Right atrium auricular region (tissue), 2 donors: ENCODE results near the gene CCDC134. TPM values are rescaled to one million over a fixed set of nuclear protein-coding genes. Genes with fewer than 3 reads are reported as not detected.
A peak's percentile ranks its signal among the peaks of the same experiment; 100 is the strongest.

ENCODE experiments used
- DNase-seq: peaks from one replicate; pipeline ENCODE4 v3.0.0-alpha.2; 2019; ENCODE audit warnings: low spot score
- H3K27ac ChIP-seq, 2 donors: fragments of 200-600 bp; sonication (generic); 1 replicate in 1 of 2; 2 replicates in 1 of 2; pipeline ENCODE4 v1.5.1; 2016 to 2019
- H3K27me3 ChIP-seq, 2 donors: fragments of 200-600 bp; sonication (generic); one replicate each; pipeline versions ENCODE4 v1.5.1 to v1.6.0; 2017 to 2019
- H3K36me3 ChIP-seq: fragments of 200-600 bp; sonication (generic); one replicate; pipeline ENCODE4 v1.5.1; 2016
- H3K4me1 ChIP-seq, 2 donors: fragments of 200-600 bp; sonication (generic); one replicate each; pipeline versions ENCODE4 v1.5.1 to v1.6.0; 2017 to 2019
- H3K4me3 ChIP-seq, 2 donors: fragments of 200-600 bp; sonication (generic); 1 replicate in 1 of 2; 2 replicates in 1 of 2; pipeline ENCODE4 v1.5.1; 2017 to 2019; ENCODE audit warnings: mild to moderate bottlenecking in 1 of 2, moderate library complexity in 1 of 2
- H3K9me3 ChIP-seq, 2 donors: fragments of 200-600 bp; sonication (generic); one replicate each; pipeline ENCODE4 v1.5.1; 2019
- CTCF ChIP-seq, 2 donors: fragments of 200-600 bp; sonication (generic); IDR thresholded peaks; one replicate each; pipeline ENCODE4 v1.5.1; 2019; ENCODE audit warnings: antibody characterized with exemption in 2 of 2
- total RNA-seq, 2 donors: library from RNA; depleted of rRNA; stranded (reverse); fragments of >200 nt; gene quantifications; one replicate each; pipeline ENCODE4 v1.1.0, GENCODE V29; 2016

CCDC134 gene
- total RNA-seq, 2 donors from 2014 or later = 4.0 to 6.4 TPM

DNA sequence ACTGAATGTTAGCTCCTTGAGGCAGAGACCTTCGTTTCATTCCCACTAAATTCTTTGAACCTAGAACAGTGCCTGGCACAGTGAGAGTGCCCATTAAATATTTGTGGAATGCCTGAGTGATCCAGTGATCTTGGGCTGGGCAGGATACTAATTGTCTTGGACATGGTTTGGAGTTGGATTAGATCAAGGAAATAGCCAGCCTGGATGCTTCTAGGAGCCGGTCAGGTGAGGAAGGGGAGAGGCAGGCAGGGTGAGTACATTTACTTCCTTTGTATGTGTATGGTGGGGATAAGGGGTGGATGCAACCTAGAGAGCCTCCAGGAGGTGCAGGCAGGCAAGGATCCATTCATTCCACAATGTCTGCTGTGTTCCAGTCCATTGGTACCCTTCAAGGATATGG, 36.1 kb downstream of the CCDC134 start:
- no peak for TF ChIP-seq CTCF (IDR thresholded peaks at IDR 0.05)
- DNase-seq = no peak
- Histone ChIP-seq H3K27ac (no peak overlapping the region), H3K9me3 (no peaks in the 10 kb centered on the region), H3K4me1 (peaks cover 0 to 38% of the 10 kb centered on the region in 2 donors), H3K27me3 (no peaks in the 10 kb centered on the region), H3K4me3 (no peak overlapping the region), H3K36me3 (no peaks in the 10 kb centered on the region)

GRCh38 chr22:41838842-41839618, 38.6 kb downstream of the CCDC134 start:
- no peak overlapping the region for H3K4me3 ChIP-seq
- no peaks in the 10 kb centered on the region for H3K9me3 ChIP-seq
- no peak for TF ChIP-seq CTCF (IDR thresholded peaks at IDR 0.05)
- H3K36me3 ChIP-seq = no peaks in the 10 kb centered on the region
- DNase-seq = no peak
- peaks cover 0 to 29% of the 10 kb centered on the region in 2 donors for H3K4me1 ChIP-seq
- H3K27ac ChIP-seq = no peak overlapping the region
- H3K27me3 ChIP-seq = no peaks in the 10 kb centered on the region

GRCh38 chr22:41840216-41840615, 39.7 kb downstream of the CCDC134 start:
- H3K27me3 ChIP-seq = no peaks in the 10 kb centered on the region
- no peaks in the 10 kb centered on the region for H3K36me3 ChIP-seq
- no peak for TF ChIP-seq CTCF (IDR thresholded peaks at IDR 0.05)
- no peaks in the 10 kb centered on the region for H3K9me3 ChIP-seq
- DNase-seq = no peak
- no peak overlapping the region for H3K4me3 ChIP-seq
- peaks cover 0 to 26% of the 10 kb centered on the region in 2 donors for H3K4me1 ChIP-seq
- H3K27ac ChIP-seq = no peak overlapping the region

DNA sequence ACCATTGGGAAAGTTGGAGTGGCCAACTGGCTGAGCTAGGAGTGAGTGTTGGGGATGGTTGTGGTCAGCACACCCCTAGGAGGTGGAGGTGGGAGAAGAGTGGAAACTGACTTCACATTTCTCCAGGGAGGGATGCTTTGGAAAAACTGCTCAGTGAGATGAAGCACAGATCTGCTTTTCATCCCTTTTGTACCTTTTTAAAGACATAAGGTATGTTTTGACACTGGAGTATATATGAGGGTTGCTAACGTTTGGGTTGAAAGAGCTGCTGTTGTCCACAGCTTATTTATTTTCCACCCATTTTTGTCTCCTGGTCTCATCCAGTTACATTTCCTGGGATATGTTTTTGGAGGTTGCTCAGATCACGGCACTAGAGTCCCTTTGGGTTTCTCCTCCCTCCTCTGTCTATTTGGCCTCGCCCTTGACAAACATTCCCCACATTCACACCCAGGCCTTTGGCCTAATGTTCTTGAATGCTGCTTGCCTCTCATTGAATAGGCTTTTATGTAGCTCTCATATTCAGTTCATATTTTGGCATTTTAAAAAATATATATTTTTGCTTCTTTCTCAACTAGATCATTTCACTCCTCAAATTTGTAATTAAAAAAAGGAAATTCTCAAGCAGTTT, 40.7 kb downstream of the CCDC134 start:
- Histone ChIP-seq H3K4me1 (peaks cover 0 to 36% of the 10 kb centered on the region in 2 donors), H3K27ac (peak overlapping the region in 1 of 2 donors; percentile 36), H3K4me3 (no peak overlapping the region), H3K9me3 (no peaks in the 10 kb centered on the region), H3K27me3 (no peaks in the 10 kb centered on the region), H3K36me3 (no peaks in the 10 kb centered on the region)
- no peak for TF ChIP-seq CTCF (IDR thresholded peaks at IDR 0.05)
- no peak for DNase-seq

DNA sequence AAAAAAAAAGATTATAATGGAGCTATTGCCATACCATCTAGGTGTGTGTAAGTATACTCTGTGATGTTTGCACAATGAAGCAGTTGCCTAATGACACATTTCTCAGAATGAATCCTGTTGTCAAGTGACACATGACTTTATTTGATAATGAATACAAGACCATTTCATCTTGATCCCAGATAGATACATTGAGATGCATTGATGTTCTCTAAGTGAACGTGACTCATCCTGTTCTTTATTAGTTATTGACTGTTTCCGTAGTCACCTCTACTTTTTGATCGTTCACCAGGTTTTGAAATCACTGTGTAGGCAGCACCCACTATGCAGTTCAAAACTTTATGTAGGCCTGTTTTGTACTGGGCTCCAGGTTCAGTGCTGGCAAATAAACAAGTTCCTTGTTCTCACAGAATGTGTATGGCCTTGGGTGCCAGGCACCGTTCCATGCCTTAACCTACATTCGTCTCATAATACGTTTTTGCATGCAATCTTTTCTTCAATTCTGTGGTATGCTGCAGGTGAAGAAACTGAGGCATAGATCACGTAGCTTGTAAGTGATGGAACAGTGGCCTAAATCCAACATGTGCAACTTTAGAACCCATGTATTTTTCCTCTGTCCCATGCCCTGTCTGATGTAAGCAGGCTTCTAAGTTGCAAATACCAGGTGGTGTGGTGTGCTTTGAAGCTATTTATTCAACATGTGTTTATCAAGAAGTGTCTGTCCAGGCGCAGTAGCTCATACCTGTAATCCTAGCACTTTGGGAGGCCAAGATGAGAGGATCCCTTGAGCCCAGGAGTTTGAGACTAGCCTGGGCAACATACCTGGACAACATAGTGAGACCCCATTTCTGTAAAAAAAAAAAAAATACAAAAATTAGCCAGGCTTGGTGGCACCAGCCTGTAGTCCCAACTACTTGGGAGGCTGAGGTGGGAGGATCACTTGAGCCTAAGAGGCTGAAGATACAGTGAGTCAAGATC, 42.8 kb downstream of the CCDC134 start:
- Histone ChIP-seq H3K36me3 (no peaks in the 10 kb centered on the region), H3K27me3 (no peaks in the 10 kb centered on the region), H3K4me1 (peaks cover 0 to 54% of the 10 kb centered on the region in 2 donors), H3K9me3 (no peaks in the 10 kb centered on the region), H3K4me3 (no peak overlapping the region), H3K27ac (no peak overlapping the region)
- TF ChIP-seq CTCF (IDR thresholded peaks at IDR 0.05) = no peak
- no peak for DNase-seq
